Nephron progenitor cell (in vitro differentiated cells): ENCODE data around the gene ZW10.
"Not testable (repeated sequence)": the region's sequence is repeated elsewhere in the genome, so short reads cannot be mapped to it uniquely, and the experiment has no call there.

Experiments
- DNase-seq: peaks from one replicate; pipeline ENCODE4 v3.0.0; 2021
- H3K27ac Mint-ChIP-seq: 2 replicates; pipeline ENCODE4 v1.8.0; 2021; ENCODE audit warnings: mild to moderate bottlenecking, moderate library complexity, mixed read lengths
- H3K27me3 Mint-ChIP-seq: 2 replicates; pipeline ENCODE4 v1.8.0; 2021; ENCODE audit warnings: mild to moderate bottlenecking, low read depth, mixed read lengths; ENCODE audit not compliant: poor library complexity
- H3K36me3 Mint-ChIP-seq: 2 replicates; pipeline ENCODE4 v1.8.0; 2021; ENCODE audit warnings: low read depth, mixed read lengths
- H3K4me1 Mint-ChIP-seq: 2 replicates; pipeline ENCODE4 v1.8.0; 2021; ENCODE audit warnings: mixed read lengths
- H3K4me3 Mint-ChIP-seq: 2 replicates; pipeline ENCODE4 v1.8.0; 2021; ENCODE audit warnings: mild to moderate bottlenecking, moderate library complexity, mixed read lengths
- H3K9me3 Mint-ChIP-seq: 2 replicates; pipeline ENCODE4 v1.8.0; 2021; ENCODE audit warnings: mild to moderate bottlenecking, moderate library complexity, mixed read lengths
- TF ChIP-seq, protein P1 (sequence below): fragments of 200-600 bp; sonication (generic); IDR thresholded peaks from 2 replicates; pipeline ENCODE4 v1.5.0; 2021; ENCODE audit warnings: antibody characterized with exemption

Gene ZW10

DNA sequence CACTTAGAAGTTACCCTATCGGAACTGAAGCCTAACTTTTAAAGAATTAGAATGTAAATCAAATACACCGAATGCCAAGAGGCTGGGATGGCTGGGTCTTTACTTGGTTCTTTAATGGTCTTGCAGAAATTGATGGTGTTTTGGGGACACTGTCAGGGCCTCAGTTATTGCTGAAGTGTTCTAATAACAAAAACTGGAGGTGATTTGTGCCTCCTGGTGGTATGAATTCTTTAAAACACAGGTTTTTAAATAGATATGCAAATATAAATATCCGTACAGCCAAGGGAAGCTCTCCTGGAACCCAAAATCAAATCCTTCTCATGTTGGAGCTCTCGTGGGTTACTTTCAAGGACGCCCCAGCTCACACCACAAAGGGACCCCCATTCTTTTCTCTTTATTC, 48.1 kb downstream of the ZW10 start:
- peaks cover 23% of the 10 kb centered on the region for H3K4me1 Mint-ChIP-seq
- H3K9me3 Mint-ChIP-seq = no peaks in the 10 kb centered on the region
- H3K4me3 Mint-ChIP-seq = no peak overlapping the region
- H3K27ac Mint-ChIP-seq = no peak overlapping the region
- TF ChIP-seq, protein P1, sequence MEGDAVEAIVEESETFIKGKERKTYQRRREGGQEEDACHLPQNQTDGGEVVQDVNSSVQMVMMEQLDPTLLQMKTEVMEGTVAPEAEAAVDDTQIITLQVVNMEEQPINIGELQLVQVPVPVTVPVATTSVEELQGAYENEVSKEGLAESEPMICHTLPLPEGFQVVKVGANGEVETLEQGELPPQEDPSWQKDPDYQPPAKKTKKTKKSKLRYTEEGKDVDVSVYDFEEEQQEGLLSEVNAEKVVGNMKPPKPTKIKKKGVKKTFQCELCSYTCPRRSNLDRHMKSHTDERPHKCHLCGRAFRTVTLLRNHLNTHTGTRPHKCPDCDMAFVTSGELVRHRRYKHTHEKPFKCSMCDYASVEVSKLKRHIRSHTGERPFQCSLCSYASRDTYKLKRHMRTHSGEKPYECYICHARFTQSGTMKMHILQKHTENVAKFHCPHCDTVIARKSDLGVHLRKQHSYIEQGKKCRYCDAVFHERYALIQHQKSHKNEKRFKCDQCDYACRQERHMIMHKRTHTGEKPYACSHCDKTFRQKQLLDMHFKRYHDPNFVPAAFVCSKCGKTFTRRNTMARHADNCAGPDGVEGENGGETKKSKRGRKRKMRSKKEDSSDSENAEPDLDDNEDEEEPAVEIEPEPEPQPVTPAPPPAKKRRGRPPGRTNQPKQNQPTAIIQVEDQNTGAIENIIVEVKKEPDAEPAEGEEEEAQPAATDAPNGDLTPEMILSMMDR = no peak
- peaks cover 13% of the 10 kb centered on the region for H3K36me3 Mint-ChIP-seq
- H3K27me3 Mint-ChIP-seq = peaks cover 3% of the 10 kb centered on the region
- no peak for DNase-seq

DNA sequence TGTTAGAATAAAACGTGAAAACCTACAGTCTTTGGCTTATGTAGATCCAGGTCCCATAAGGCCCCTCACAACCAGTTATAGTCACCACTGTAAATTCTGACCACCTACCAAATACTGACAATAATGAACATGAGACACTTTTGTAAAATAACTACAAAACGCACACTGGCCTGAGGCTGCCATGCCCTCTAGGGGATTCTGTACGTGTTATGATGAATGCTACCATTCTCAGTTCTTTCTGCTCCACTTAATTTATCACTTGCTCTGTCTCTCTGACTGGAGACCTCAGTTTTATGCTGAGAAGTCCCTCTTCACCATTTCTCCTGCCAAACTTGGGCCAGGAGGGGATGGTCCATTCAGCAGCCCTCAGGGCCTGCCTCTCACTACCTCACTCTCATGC, 48.7 kb downstream of the ZW10 start:
- TF ChIP-seq, protein P1 = no peak
- H3K4me1 Mint-ChIP-seq = peaks cover 23% of the 10 kb centered on the region

DNA sequence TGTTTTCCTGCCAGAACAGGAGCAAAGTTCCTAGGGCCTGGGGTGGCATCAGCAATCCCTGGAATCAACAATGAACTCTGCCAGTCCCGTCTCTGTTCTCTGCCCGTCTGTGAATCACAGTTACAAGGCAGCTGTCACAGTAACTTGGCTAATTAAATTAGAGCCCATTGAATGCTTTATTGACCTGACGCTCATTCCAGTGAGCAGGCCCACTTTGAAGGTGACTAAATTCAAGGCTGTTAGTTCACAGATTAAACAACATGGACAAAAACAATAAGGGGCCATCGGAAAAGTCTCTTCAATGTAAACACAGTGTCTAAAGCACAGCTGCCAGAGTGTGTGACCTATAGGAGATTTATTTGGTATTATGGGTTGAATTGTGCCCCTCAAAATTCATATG, 49.7 kb downstream of the ZW10 start:
- Mint-ChIP-seq H3K36me3 (peaks cover 27% of the 10 kb centered on the region), H3K27me3 (peaks cover 3% of the 10 kb centered on the region), H3K27ac (no peak overlapping the region), H3K4me1 (peaks cover 23% of the 10 kb centered on the region), H3K4me3 (no peak overlapping the region), H3K9me3 (no peaks in the 10 kb centered on the region)
- TF ChIP-seq, protein P1 = no peak
- no peak for DNase-seq

More for the DNA sequence above, 48.7 kb downstream of the ZW10 start:
- peaks cover 3% of the 10 kb centered on the region for H3K27me3 Mint-ChIP-seq
- DNase-seq = no peak
- no peaks in the 10 kb centered on the region for H3K9me3 Mint-ChIP-seq
- H3K36me3 Mint-ChIP-seq = peaks cover 17% of the 10 kb centered on the region
- H3K4me3 Mint-ChIP-seq = no peak overlapping the region
- no peak overlapping the region for H3K27ac Mint-ChIP-seq

DNA sequence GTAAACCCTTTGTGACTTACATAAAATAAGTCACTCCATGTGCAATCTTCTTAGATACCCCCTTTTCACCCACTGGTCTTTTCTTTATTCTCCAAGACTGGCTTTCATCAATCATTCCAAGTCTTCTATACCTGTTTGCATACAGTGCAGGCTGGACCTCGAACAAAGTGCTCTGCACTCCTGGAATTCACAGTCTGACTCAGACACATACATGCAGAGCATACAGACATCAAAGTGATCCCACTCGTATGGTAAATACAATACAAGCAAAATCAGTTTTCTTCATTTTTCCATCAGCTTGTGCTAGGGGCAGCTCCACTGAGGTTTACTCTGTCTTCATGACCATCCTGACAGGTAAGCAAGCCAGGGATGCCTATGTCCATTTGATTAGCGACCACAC, 50.6 kb downstream of the ZW10 start:
- Mint-ChIP-seq H3K4me1 (peaks cover 23% of the 10 kb centered on the region), H3K27me3 (peaks cover 3% of the 10 kb centered on the region), H3K27ac (no peak overlapping the region), H3K36me3 (peaks cover 30% of the 10 kb centered on the region), H3K9me3 (no peaks in the 10 kb centered on the region), H3K4me3 (no peak overlapping the region)
- DNase-seq = no peak
- TF ChIP-seq, protein P1 = no peak

DNA sequence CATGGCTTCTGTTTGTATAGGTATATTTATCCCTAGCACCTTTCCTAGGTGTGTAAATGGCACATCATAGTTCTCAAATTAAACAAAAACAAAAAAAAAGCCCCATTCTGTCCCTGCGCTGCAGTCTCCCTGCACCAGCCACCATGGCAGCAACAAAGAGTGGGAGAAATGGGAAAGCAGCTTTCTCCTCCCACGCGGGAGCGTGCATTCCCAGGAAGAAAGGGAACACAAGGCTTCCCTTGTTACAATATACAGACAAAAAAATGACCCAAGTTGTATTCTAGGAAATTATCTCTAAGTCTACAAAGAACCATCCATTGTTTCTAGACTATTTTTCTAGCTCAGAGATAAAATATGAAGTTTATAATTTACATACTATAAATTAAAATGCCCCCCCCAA, 51.3 kb downstream of the ZW10 start:
- H3K27me3 Mint-ChIP-seq = peaks cover 3% of the 10 kb centered on the region
- H3K27ac Mint-ChIP-seq = no peak overlapping the region
- H3K9me3 Mint-ChIP-seq = peaks cover 7% of the 10 kb centered on the region
- no peak for DNase-seq
- H3K36me3 Mint-ChIP-seq = peaks cover 36% of the 10 kb centered on the region
- peaks cover 23% of the 10 kb centered on the region for H3K4me1 Mint-ChIP-seq
- no peak overlapping the region for H3K4me3 Mint-ChIP-seq
- TF ChIP-seq, protein P1 = no peak

DNA sequence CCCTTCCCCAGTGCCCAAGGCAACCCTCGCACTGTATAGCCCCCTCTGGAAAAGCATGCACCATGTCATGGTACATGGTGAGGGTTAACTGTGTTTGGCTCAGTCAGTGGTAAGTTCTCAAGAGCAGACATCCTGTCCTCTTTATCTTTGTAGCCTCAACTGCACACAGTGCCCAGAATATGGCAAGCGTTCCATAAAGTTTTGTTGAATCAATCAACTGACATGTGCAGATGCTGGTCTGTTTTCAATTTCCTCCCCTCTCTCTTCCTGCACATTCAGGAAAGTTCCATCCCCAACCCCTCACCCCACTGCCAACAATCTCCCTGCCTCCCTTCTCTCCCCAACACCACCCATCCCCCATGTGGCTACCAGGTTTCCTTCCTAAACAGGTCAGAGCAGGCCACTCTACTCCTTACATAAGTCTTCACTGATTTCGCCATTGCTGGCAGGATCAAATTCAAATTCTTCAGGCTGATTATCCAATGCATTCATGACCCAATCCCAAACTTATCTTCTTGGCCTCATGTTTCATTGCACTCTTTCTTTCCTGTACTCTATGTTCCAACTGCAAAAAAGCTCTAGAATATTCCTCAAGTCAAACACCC, 51.9 kb downstream of the ZW10 start:
- H3K27ac Mint-ChIP-seq = no peak overlapping the region
- peaks cover 23% of the 10 kb centered on the region for H3K4me1 Mint-ChIP-seq
- H3K9me3 Mint-ChIP-seq = peaks cover 8% of the 10 kb centered on the region
- peaks cover 42% of the 10 kb centered on the region for H3K36me3 Mint-ChIP-seq
- TF ChIP-seq, protein P1 = no peak
- no peak overlapping the region for H3K4me3 Mint-ChIP-seq
- peaks cover 3% of the 10 kb centered on the region for H3K27me3 Mint-ChIP-seq
- DNase-seq = no peak

DNA sequence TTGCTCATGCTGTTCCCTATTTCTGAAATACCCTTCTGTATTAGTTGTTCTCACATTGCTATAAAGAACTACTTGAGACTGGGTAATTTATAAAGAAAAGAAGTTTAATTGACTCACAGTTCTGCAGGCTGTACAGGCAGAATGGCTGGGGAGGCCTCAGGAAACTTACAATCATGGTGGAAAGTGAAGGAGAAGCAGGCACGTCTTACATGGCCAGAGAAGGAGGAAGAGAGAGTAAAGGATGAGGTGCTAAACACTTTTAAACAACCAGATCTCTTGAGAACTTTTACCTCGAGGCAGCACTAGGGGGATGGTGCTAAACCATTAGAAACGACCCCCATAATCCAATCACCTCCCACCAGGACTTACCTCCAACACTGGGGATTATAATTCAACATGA, 53.0 kb downstream of the ZW10 start:
- peaks cover 23% of the 10 kb centered on the region for H3K4me1 Mint-ChIP-seq
- H3K27me3 Mint-ChIP-seq, H3K4me3 Mint-ChIP-seq, DNase-seq, H3K9me3 Mint-ChIP-seq, H3K27ac Mint-ChIP-seq: not testable (repeated sequence)
- H3K36me3 Mint-ChIP-seq = peaks cover 44% of the 10 kb centered on the region
